DMS153 treated with DMSO at 0.1 percent for 48 hours (cell line): ENCODE measurements around the gene PRLHR.
A peak's percentile ranks its signal among the peaks of the same experiment; 100 is the strongest.
"Not testable (repeated sequence)": the region's sequence is repeated elsewhere in the genome, so short reads cannot be mapped to it uniquely, and the experiment has no call there.

Source experiments
- DNase-seq: peaks from one replicate; lab custom pipeline; 2025; ENCODE audit not compliant: unreplicated experiment; lab: John Stamatoyannopoulos, UW

PRLHR gene

DNA sequence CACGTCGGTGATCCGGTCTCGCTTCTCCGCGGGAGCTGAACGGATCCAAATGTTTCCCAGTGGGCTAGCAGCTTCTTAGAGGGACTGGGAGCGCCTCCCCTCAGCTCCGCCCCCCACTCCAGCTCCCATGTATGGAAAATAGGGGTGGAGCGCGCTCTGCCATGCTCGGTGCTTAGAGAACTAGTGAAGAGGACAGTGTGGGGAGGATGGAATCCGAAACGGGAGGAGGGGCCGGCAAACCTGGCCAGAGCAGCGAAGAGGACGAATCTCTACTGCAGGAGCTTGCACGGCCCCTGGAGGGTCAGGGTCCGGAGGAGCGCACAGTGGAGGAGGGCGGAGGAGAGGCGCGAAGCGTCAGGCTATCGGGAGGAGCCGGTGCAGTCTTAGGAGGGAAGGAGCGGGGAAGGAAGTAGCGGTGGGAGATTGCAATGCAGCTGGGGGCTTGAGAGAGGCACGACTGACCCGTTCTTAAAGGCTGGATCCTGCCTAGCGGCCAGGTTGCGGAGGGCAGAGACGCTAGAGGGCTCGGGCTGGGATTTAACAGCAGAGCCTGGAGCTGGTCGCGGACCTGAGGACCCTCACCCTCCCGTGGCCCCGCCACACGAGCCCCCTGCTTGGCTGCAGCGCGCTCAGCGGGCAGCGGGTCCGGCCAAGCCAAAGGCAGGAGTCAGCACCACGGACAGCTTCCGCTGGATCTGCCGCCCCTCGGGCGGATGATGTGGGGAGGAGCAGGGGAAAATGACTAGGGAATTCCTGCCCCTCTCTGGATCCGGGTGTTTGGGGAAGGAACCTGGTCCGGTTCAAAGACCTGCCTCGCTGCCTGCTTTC, at the start of gene PRLHR:
TSS of gene PRLHR (minus strand) at position 51 of the 828 bp plus-strand sequence. CDS start 404 bp downstream, outside the sequence.
- no peak for DNase-seq

DNA sequence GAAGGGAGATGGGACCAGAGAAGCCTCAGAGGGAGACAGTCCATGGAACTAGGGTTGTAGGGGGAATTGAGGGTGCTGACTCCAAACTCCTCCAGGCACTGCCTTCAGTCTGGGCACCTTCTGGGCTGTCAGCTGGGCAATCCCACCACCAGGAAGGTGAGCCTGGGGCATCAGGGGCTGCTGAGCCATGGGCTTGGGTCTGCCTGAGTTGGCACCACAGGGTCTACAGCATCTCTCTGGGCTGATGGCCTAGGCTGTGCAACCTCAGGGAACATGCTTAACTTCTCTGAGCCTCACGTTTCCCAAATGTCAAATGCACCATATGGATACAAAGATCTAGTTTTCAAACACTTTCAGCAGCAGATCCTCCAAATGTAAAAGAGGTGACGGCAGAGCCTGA, 46.8 kb upstream of the PRLHR start:
- DNase-seq, result no peak

DNA sequence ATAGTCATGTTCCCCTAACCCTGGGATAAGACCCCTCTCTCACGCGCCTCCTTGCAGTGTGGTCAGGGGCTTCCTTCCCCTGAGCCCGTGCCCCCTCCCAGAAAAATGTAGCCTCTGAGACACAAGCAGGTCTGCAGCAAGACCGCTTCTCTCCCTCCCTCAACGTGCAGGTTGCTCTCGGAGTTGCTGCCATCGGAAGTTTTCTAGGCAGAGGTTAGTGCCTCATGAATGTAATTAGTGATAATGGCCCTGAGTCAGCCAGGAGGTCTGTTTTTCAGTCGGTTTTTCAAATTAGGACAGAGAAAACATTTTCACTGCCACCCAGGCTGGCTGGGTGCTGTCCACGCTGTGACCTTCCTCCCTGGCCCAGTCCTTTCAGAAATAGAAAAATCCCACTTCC, 43.2 kb upstream of the PRLHR start:
- DNase-seq, result no peak

DNA sequence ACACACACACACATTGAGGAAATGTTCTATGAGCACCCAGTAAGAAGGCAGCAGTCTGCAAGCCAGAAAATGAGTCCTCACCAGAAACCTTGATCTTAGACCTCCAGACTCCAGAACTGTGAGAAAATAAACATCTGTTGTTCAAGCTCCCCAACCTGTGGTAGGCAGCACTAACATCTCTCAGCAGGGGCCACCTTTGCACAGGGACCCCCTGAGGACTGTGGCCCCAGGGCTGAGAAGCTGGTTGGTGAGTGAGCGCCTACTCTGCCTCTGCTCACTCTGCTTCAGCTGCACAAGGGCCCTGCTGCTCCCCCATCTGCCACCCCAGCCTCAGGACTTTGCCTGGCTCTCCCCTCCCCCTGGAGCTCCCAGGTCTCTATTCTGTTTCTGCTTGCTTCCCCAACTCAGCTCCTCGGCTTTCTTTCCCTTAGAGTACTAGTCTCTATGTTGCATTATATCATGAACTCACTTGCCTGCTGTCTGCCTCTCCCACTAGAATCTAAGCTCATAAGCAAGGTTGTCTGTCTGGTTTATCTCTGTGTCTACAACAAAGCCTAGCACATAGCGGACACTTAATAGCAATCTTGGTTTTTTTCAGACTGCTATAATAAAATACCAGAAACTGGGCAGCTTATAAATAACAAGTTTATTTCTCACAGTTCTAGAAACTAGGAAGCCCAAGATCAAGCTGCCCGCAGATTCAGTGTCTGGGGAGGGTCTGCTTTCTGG, 40.4 kb upstream of the PRLHR start:
- no peak for DNase-seq

DNA sequence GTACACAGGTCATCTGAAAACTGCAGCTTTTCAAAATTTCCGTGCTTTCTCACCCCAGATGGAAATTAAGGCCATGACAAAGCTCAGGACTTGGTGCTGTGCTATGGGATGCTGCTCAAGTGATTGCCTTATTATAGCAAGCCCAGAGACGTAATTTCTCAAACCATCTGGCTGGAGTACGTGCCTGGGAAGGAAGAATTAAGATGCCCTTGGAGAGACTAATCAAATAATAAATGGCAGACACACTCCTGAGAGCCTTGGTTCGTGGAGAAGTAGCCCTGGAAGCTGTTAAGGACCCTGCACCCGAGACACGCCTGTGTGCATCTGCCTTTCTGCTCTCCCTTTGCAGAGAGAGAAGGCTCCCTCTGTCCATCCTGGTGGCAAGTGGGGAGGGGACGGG, 38.3 kb upstream of the PRLHR start:
- no peak for DNase-seq

DNA sequence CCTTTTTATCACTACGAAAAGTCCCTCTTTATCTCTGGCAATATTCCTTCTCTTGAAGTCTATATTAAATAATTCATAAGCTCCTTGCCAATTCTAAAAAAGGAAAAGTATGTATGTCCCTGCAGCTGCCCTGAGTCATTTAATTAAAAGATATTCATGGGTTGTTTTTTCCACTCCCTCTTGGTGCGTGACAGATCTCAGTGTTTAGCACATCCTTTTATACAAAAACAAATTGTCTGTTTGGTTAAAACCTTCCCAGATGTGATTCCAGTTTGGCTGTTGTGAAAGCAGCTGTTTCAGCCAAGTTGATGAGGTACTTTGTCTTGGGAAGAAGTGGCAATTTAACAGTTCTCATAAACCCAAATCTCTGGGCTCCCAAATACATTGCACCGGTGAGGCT, 33.8 kb upstream of the PRLHR start:
- DNase-seq, result no peak

DNA sequence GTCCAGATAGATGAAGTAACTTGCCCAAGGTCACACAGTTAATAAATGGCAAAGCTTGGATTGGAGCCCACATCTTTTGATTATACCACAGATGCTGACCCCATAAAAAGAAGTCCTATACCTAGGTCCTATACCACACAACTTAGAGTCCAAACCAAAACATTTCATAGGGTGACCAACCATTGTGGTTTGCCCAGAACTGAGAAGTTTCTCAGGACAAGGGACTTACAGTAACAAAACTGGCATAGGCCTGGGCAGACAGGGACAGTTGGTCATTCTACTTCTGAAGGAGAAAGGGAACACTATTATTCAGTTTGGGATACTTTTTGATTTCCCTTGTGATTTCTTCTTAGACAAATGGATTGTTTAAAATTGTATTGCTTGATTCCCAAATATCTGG, 32.9 kb upstream of the PRLHR start:
- DNase-seq, result no peak

DNA sequence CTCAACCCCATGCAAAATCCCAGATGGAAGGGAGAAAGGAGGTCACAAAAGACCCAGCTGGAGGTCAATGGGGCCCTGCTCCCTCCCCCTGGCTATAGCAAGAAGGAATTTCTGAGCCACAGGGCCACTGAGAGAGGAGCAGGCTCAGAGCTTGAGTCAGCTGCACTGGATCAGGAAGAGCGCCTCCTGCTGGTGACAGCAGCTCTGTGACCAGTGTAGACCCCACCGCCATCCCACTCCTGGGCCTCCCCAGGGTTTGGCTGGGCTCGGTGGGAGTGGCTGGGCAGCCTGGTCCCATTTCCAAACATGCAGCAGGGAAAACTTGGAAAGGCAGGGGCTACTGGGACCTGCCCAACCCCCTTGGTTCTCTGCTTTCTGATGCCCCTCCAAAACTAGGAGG, 31.5 kb upstream of the PRLHR start:
- DNase-seq, result no peak

DNA sequence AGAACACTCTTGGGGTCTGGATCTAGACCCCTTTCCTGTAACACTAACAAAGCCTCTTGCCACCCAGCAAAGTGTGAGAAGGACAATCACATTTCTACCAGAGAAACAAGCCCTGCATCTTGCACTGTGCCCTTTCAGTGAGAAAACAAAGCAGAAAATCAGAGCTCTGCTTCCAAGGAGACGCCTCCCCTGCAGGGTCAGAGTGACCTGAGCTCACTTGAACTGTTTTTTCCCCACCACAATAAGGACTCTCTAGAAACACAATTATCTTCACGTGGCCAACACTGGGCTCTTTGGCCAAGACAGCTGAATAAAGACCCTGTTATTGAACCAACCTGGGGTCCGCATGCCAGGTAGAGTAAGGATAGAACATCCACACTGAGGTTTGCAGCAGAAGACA, 30.1 kb upstream of the PRLHR start:
- no peak for DNase-seq

DNA sequence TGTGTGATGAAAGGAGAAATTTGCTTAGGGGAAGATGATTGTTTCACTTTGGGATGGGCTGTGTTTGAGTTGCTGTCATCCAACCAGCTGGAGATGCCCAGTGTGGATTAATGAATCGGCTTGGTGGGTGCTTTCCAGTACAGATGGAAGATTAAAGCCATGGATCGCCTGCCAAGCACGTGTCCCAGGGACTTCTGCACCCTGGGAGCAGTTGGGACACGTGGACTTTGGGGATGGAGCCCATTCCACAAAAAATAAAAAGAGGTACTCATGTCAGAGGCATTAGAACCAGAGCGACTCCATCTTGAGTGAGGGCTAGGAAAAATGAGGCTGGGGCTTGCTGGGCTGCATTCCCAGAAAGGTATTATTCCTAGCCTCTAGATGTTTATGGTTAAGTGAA, 29.3 kb upstream of the PRLHR start:
- DNase-seq, result no peak

DNA sequence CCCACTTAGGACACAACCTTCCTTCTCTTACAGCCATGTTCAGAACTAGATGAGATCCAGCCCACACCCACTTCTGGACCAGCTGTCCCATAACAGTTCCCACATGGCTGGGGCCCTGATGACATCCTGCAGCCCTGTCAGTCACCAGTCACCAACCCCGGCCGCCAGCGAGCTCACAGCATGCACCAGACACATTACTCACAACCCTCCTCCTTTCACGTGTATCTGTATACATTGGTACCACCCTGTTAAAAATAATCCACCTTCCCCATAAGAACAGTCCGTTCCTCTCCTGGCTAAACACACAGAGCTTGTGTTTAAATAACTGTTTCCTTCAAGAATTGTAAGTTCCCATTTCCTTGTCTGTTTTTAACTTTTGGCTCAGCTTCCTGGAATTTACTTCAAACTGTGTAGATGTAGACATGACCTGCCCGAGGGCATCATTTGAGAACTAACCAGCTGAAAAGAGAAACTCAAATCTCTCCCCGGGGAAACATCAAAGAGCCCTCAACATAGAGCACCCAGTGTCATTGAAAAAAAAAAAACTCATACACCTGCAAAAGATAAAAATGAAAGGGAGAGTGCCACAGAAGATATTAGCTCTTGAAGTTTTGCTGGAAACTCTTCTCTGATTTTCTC, 26.0 kb upstream of the PRLHR start:
- DNase-seq, result no peak

DNA sequence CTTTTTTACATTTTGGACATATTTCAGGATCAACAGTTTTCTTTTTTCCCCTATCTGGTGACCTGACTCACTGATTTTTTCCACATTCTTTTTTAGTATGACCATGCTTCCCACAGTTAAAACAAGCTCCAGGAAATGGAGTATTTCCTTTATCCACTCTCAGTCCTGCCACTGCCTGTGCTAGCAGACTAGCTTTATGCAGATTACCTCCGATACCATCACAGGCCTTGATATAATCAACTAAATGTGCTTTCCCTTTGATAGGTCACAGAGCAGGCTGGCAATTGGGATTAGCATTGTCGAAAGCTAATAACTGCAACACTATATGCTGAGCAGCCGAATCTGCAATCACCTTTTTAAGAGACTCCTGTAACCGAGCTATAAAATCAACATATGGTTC, 18.4 kb upstream of the PRLHR start:
- not testable (repeated sequence) for DNase-seq

DNA sequence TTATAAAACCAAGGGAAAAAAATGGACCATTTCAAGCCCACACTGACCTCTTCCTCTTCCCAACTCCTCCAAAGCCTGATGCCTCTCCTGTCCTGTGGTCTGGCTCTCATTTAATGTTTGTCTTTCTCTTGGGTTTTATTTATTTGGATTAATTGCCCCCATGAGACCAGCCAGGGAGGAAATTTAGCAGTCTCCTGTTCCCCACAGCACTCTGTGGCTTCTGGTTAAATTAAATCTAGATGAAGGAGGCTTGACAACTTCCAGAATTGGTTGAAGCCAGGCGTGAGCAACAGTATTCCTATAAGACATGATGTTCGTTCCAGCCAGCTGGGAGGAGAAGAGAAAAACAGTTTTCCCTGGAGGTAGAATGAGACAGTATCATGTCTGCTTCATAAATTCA, 15.1 kb upstream of the PRLHR start:
- no peak for DNase-seq

DNA sequence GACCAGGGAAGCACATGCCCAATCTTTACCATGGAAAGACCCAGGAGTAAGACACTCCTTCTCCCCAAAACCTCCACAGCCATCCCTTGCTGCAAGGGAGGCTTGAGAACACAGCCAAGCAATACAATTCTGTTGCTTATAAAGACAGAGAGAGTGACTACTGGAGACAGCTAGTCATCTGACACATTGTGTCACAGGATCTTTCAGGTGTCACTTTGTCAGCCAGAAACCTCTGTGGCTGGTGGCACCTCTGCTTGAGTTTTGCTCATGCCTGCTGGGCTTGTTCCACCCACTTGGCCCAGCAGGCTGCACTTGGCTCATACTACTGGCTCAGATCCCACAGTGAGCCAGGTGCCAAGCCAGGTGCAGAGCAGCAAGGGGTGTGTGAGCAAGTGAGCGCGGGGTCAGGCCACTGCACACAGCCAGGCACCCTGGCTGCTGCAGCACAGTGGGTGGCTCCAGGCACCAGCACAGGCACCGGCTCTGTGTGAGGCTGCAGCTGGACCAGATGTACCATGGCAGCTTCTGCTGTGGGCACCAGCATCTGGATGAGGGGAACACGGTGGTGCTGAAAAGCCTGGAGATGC, 12.4 kb upstream of the PRLHR start:
- no peak for DNase-seq

DNA sequence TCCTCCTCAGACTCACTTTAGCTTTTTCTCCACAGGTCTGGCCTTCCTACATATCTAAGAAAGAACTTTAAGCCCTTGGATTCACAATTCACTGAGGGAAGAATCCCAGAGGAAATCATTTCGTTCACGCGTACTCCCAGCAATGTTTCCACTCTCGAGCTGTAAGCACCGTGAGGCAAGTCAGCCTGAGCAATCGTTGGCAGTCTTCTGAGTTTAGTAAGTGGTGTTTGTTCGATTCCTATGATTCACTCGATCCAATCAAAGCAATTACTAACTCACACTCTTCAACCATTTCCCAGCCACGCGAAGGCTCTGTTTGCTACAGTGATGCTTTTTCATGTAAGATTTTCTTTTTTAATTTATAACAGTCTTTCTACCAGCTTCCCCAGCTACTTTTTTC, 10.2 kb upstream of the PRLHR start:
- no peak for DNase-seq

DNA sequence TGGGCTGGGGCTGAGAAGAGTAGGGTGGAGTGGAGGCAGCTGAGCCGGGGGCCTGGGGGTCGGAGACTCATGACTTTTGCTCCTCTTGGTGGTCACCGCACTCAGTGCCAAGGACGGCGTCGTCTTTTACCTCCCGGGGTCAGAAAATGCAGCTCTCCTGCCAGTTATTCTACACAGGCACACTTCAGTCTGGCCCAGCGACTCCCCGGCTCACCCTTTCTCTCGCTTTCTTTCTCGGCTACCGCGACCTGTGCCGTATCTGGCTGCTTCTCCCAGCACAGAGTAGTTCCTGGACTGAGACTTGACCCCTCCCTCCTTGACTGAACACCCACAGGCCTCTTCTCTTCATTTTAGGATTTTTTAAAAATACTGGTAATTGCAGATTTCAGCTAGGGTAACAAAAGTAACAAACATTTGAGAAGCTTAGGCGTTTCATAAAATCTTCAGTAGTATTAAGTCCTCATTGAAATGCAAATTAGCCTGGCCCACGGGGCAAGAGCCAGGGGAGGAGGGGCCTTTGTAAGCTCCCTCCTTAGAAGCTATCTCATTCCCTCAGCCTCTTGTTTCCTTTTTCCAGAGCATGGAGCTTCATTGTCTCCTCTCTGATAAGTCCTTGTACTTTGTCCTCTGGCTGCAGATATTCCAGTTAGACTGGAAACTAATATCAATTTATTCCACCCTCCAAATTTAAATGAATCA, 1.1 kb upstream of the PRLHR start:
- no peak for DNase-seq

DNA sequence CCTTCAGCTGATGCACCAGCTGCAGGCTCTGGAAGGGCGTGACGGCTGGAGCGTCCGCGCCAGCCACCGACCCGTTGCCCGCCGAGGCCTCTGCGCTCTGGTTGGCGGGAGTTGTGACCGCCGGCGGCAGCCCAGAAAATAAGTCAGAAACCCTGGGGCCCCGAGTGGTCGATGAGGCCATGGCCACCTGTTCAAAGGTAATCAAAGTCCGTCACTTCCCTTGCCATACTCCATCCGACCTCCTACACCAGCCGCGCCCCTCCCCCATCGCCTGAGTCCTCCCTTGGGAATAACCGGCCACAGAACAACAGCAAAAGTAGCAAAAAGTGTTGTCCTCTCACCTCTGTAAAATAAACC, 406 bp downstream of the PRLHR start:
- no peak for DNase-seq

DNA sequence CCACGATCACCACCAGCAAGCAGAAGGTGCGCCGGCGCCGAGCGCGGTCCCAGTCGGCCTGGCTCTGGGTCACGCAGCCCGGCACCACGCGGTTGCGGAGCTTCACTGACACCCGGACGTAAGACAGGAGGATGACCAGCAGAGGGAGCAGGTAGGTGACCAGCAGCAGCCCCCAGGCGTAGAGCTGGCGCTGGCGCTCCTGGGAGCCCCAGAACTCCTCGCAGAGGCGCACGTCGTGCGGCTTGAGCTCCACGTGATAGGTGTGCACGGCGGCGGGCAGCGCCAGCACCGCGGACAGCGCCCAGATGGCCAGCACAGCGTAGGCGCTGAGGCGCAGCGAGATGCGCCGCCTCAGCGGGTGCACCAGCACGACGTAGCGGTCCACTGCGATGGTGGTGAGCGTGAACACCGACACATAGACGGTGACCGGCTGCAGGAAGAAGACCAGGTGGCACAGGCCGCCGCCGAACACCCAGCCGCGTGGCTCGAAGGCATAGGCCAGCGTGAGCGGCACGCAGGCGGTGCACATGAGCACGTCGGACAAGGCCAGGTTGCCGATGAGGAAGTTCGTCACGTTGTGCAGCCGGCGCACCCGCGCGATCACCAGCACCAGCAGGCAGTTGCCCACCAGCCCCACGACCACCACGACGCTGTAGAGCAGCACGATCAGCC, 920 bp downstream of the PRLHR start:
- no peak for DNase-seq

DNA sequence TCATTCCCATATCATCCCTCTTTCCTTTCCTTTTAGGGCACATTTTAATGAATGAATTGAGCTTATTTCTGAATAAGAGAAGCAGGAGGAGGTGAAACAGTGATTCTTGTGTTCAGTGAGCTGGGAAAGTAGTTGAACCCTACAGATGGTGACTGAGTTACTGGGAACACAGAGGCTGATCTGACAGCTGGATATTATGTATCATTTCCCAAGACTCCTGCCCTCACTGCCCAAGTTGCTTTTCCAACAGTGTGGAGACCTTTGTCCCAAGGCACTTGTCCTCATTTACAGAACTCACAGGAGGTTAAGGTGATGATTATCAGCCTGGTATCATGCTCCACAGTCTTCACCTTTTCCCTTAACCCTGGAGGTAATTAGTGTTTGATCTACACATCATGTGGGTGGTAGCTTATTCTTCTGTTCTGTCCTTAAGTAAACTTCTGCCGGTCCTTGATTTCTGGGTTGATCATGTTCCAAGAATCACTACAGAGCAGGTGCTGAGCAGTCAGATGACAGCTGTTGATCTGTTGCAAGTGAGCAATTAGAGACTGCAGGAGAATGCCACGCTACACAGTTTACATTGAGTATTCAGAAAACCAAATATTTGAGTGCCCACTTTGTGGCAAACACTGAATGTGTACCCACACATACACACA, 2.6 kb downstream of the PRLHR start:
- DNase-seq, result peak; percentile 94

DNA sequence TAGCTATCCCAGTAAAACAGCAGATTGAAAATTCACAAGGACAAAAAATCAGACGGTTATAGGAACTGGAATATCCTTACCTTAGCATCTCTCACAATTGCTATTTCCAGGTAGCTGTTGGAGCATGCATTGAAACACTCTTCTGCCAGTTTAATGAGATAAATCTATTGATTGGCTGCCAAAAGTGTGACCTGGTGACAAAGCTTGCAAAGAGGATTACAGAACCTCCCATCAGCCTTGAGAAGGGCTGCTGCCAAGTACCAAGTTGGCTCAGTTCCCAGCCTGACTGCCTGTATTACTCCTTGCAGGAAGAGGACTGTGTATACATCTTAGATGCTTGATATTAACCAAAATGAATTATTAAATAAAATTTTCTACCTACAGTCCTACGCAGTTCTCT, 5.1 kb downstream of the PRLHR start:
- DNase-seq, result peak; percentile 85
